K562 (cell line): Measurements from ENCODE around the gene PEX5L. TPM values are rescaled to one million over a fixed set of nuclear protein-coding genes. Genes with fewer than 3 reads are reported as not detected.

ENCODE experiments used
- ATAC-seq: fragments of 200-7000 bp; cut with Tn5 transposase; 3 replicates; pipeline ENCODE4 v1.9.1; 2020; ENCODE audit warnings: moderate library complexity
- BruUV-seq: library from RNA; stranded (reverse); fragments of 400-500 nt; replicated peaks from 2 replicates; lab custom pipeline; 2021; lab: Mats Ljungman, UMichigan
- CTCF ChIA-PET: fragments of 300-600 bp; formaldehyde crosslinking; extraction: SDS; loops from one replicate; lab custom pipeline; 2021; ENCODE audit warnings: low intra/inter-chr PET ratio; lab: Yijun Ruan, JAX
- POLR2A ChIA-PET: fragments of 300-600, 350-650 bp; sonication (Branson Sonifier 250); formaldehyde crosslinking; extraction: SDS; loops from one replicate; lab custom pipeline; 2021; ENCODE audit warnings: antibody characterized with exemption, inconsistent platforms; lab: Yijun Ruan, JAX
- DNase-seq, 4 experiments: peaks; one replicate each; pipeline versions ENCODE4 v3.0.0 to v3.0.0-alpha.2; 2011 to 2018; ENCODE audit warnings: low spot score in 3 of 4, mixed read lengths in 3 of 4; ENCODE audit errors: extremely low read depth in 1 of 4
- FAIRE-seq: peaks from 2 replicates; lab custom pipeline; 2011; peaks lifted over from hg19 to GRCh38; lab: Jason Lieb, UNC
- H2AFZ ChIP-seq: 2 replicates; pipeline ENCODE4 v1.6.0; 2011; ENCODE audit warnings: low read depth, low read length, control low read depth, inconsistent platforms
- H3K27ac ChIP-seq: fragments of 200-600 bp; 3 replicates; pipeline ENCODE4 v1.8.0; 2011; ENCODE audit warnings: low read depth, mild to moderate bottlenecking, control low read depth, inconsistent platforms, low read length, moderate library complexity, mixed read lengths; ENCODE audit errors: extremely low read depth
- H3K27me3 ChIP-seq, 2 experiments: fragments of 300-600 bp in 1 of 2; 2 replicates in 1 of 2; 3 replicates in 1 of 2; pipeline versions ENCODE4 v1.6.0 to v1.8.0; 2011; ENCODE audit warnings: inconsistent platforms in 2 of 2, low read length in 2 of 2, mild to moderate bottlenecking in 1 of 2, mixed read lengths in 1 of 2, moderate library complexity in 1 of 2; ENCODE audit not compliant: control insufficient read depth in 2 of 2, insufficient read depth in 2 of 2
- H3K36me3 ChIP-seq: fragments of 300-600 bp; 3 replicates; pipeline ENCODE4 v1.8.0; 2011; ENCODE audit warnings: mild to moderate bottlenecking, low read length, inconsistent platforms; ENCODE audit not compliant: control insufficient read depth, insufficient read depth
- H3K4me1 ChIP-seq, 2 experiments: fragments of 200-600 bp in 1 of 2; replicated peaks in 1 of 2; 2 replicates in 1 of 2; 3 replicates in 1 of 2; pipeline versions ENCODE4 v1.5.1 to v1.8.0; 2011; ENCODE audit warnings: inconsistent platforms in 2 of 2, low read length in 2 of 2, mild to moderate bottlenecking in 1 of 2, mixed read lengths in 1 of 2, moderate library complexity in 1 of 2; ENCODE audit not compliant: control insufficient read depth in 2 of 2, insufficient read depth in 2 of 2
- H3K4me2 ChIP-seq: 2 replicates; pipeline ENCODE4 v1.6.1; 2011; ENCODE audit warnings: low read length, control low read depth, inconsistent platforms, mixed read lengths; ENCODE audit not compliant: insufficient read depth
- H3K4me3 ChIP-seq: fragments of 200-600 bp; sonication (generic), shearing (Covaris generic); 2 replicates; pipeline ENCODE4 v1.5.1; 2016; ENCODE audit warnings: control low read depth, inconsistent platforms
- H3K79me2 ChIP-seq: fragments of 200-600 bp; 3 replicates; pipeline ENCODE4 v1.8.0; 2011; ENCODE audit warnings: low read length, inconsistent platforms; ENCODE audit not compliant: control insufficient read depth, insufficient read depth
- H3K9ac ChIP-seq, 2 experiments: 2 replicates each; pipeline versions ENCODE4 v1.6.0 to v1.6.1; 2011; ENCODE audit warnings: low read depth in 2 of 2, low read length in 2 of 2, control low read depth in 1 of 2, inconsistent platforms in 1 of 2, mild to moderate bottlenecking in 1 of 2, mixed read lengths in 1 of 2; ENCODE audit not compliant: insufficient read depth in 1 of 2
- H3K9me1 ChIP-seq: one replicate; pipeline ENCODE4 v1.6.0; 2011; ENCODE audit warnings: inconsistent platforms, mild to moderate bottlenecking, low read length, moderate library complexity; ENCODE audit not compliant: control insufficient read depth, insufficient read depth
- H3K9me3 ChIP-seq: replicated peaks from 2 replicates; pipeline ENCODE4 v1.5.1; 2011; ENCODE audit warnings: low read depth, low read length, inconsistent platforms; ENCODE audit not compliant: control insufficient read depth, insufficient read depth
- H4K20me1 ChIP-seq: replicated peaks from 2 replicates; pipeline ENCODE4 v1.6.1; 2011; ENCODE audit warnings: low read length, inconsistent platforms, mixed read lengths; ENCODE audit not compliant: control insufficient read depth, insufficient read depth
- ATF2 ChIP-seq: sonication (generic); formaldehyde crosslinking; IDR thresholded peaks from 2 replicates; pipeline ENCODE4 v1.8.1; 2022; ENCODE audit warnings: missing genetic modification reagents
- ATF6 ChIP-seq: sonication (generic); formaldehyde crosslinking; IDR thresholded peaks from 2 replicates; pipeline ENCODE4 v1.4.0; 2020; ENCODE audit warnings: mild to moderate bottlenecking, missing genetic modification reagents
- BRD9 ChIP-seq: fragments of 450-650 bp; IDR thresholded peaks from 2 replicates; pipeline ENCODE4 v1.6.1; 2018; ENCODE audit warnings: low read depth; ENCODE audit not compliant: partially characterized antibody
- CBFA2T2 ChIP-seq: fragments of 450-650 bp; conservative IDR thresholded peaks from 2 replicates; pipeline ENCODE4 v1.6.1; 2017; ENCODE audit warnings: mild to moderate bottlenecking
- CCNT2 ChIP-seq: IDR thresholded peaks from 2 replicates; pipeline ENCODE4 v1.6.1; 2011; ENCODE audit warnings: borderline replicate concordance, low read depth, mild to moderate bottlenecking, moderate library complexity, mixed read lengths, low read length; ENCODE audit not compliant: insufficient read length; ENCODE audit errors: extremely low read depth
- E2F3 ChIP-seq: fragments of 250-450 bp; sonication (Bioruptor Pico); IDR thresholded peaks from 2 replicates; pipeline ENCODE4 v1.4.0; 2020; ENCODE audit warnings: mild to moderate bottlenecking
- JUN ChIP-seq, 2 experiments: sonication (generic) in 1 of 2; formaldehyde crosslinking in 1 of 2; IDR thresholded peaks; 2 replicates each; pipeline versions ENCODE4 v1.6.1 to v1.8.0; 2012 to 2022; ENCODE audit warnings: borderline replicate concordance in 2 of 2, mild to moderate bottlenecking in 2 of 2, improper control_type of control experiment in 1 of 2, low read depth in 1 of 2, low read length in 1 of 2, missing genetic modification reagents in 1 of 2
- MXI1 ChIP-seq: IDR thresholded peaks from 2 replicates; pipeline ENCODE4 v1.6.1; 2011; ENCODE audit warnings: low read depth, mild to moderate bottlenecking, improper control_type of control experiment, low read length
- NCOA4 ChIP-seq: fragments of 450-650 bp; IDR thresholded peaks from 2 replicates; pipeline ENCODE4 v1.6.1; 2018; ENCODE audit warnings: mild to moderate bottlenecking; ENCODE audit not compliant: partially characterized antibody
- NELFE ChIP-seq: IDR thresholded peaks from 2 replicates; pipeline ENCODE4 v1.6.1; 2011; ENCODE audit warnings: mild to moderate bottlenecking; ENCODE audit not compliant: insufficient read depth, insufficient read length
- NFRKB ChIP-seq: fragments of 450-650 bp; IDR thresholded peaks from 2 replicates; pipeline ENCODE4 v1.6.1; 2016; ENCODE audit warnings: low read depth
- RCOR1 ChIP-seq, 2 experiments: IDR thresholded peaks; 2 replicates each; pipeline ENCODE4 v1.6.1; 2012; ENCODE audit warnings: low read depth in 2 of 2, low read length in 2 of 2, borderline replicate concordance in 1 of 2, improper control_type of control experiment in 1 of 2
- TOE1 ChIP-seq, 2 experiments: fragments of 450-650 bp in 1 of 2; sonication (generic) in 1 of 2; formaldehyde crosslinking in 1 of 2; IDR thresholded peaks; 2 replicates each; pipeline versions ENCODE4 v1.7.1 to v1.8.0; 2016 to 2022; ENCODE audit warnings: borderline replicate concordance in 2 of 2, mild to moderate bottlenecking in 2 of 2, antibody characterized with exemption in 1 of 2, inconsistent platforms in 1 of 2, low read depth in 1 of 2, missing genetic modification reagents in 1 of 2, moderate library complexity in 1 of 2
- UBTF ChIP-seq, 2 experiments: IDR thresholded peaks; 2 replicates each; pipeline ENCODE4 v1.6.1; 2012; ENCODE audit warnings: improper control_type of control experiment in 2 of 2, low read depth in 2 of 2, low read length in 2 of 2, borderline replicate concordance in 1 of 2
- ZBTB12 ChIP-seq: fragments of 250-450 bp; sonication (Bioruptor Pico); IDR thresholded peaks from 2 replicates; pipeline ENCODE4 v1.4.0; 2020
- WGBS: fragments of 100-300 bp; shearing (Covaris generic); methylation state at CpG from one replicate; pipeline ENCODE4 v1.1.6; 2016; ENCODE audit warnings: low coverage, mixed read lengths; ENCODE audit not compliant: insufficient coverage; ENCODE audit errors: missing lambda C conversion rate; 5-methylcytosine and 5-hydroxymethylcytosine counted together
- in situ Hi-C: fragments of 300-500 bp; cut with MboI; formaldehyde crosslinking; loops from 4 replicates; pipeline ENCODE4 v1.15.0; 2018; ENCODE audit warnings: inconsistent platforms, mixed read lengths
- intact Hi-C: fragments of 100-400 bp; cut with micrococcal nuclease; formaldehyde crosslinking; loops from 2 replicates; pipeline ENCODE4 v1.14.2; 2022
- polyA plus RNA-seq, 8 experiments: library from polyadenylated mRNA; depleted of rRNA in 4 of 8; stranded (reverse) in 5 of 8; unstranded in 3 of 8; fragments of >200 nt; fragmentation: Nextera tagmentation in 2 of 8; fragmentation: Illumina TruSeq in 1 of 8; extraction: Ambion mirVana in 2 of 8; extraction: Trizol in 1 of 8; gene quantifications; 2 replicates each; pipeline versions ENCODE4 v1.2.1 to v1.2.3, GENCODE V29; 2011 to 2014; ENCODE audit warnings: inconsistent platforms in 1 of 8, missing spikeins in 1 of 8
- total RNA-seq, 7 experiments: library from RNA; depleted of rRNA in 6 of 7; stranded (reverse); fragments of >200 nt in 6 of 7; fragmentation: Illumina TruSeq in 2 of 7; extraction: Trizol in 2 of 7; gene quantifications; 2 replicates each; pipeline versions ENCODE4 v1.2.1 to v1.2.3, GENCODE V29; 2011 to 2021; ENCODE audit warnings: low replicate concordance in 1 of 7

The PEX5L gene
- total and polyA plus RNA-seq, 9 of the 15 experiments (the other 6 are each of a cell fraction or from before 2014, with no cell fraction given): not detected

GRCh38 chr3:179868715-179869114 lies 168.0 kb downstream of the PEX5L start:
- BruUV-seq: no TSS peak
- ChIA-PET CTCF (no interaction called here), POLR2A (interaction anchor here (1.1 kb wide), 1 partner anchor 23 kb away, joined by 3 read pairs; no protein-coding TSS in a partner anchor)
- Histone ChIP-seq H3K9ac (no peak overlapping the region), H3K36me3 (no peaks in the 10 kb centered on the region), H3K4me1 (no peaks in the 10 kb centered on the region), H3K4me2 (no peak overlapping the region), H3K79me2 (no peaks in the 10 kb centered on the region), H3K9me1 (no peaks in the 10 kb centered on the region), H4K20me1 (no peaks in the 10 kb centered on the region), H3K27ac (no peak overlapping the region), H3K9me3 (no peaks in the 10 kb centered on the region), H2AFZ (no peak overlapping the region), H3K4me3 (no peak overlapping the region), H3K27me3 (no peaks in the 10 kb centered on the region)
- 3% methylated on average over 5 of the region's 5 CpGs for WGBS
- no peak for ATAC-seq
- no peak for FAIRE-seq
- intact Hi-C loops (no loop called here), in situ Hi-C loops (no loop called here)
- no peak for DNase-seq
- TF ChIP-seq CBFA2T2: no peak
- no peak for TF ChIP-seq ATF2 (CRISPR knock-in tag)
- no peak for TF ChIP-seq UBTF (IDR thresholded peaks at IDR 0.05; ENCODE audit: borderline replicate concordance in 1 of 2, low read depth in 2 of 2, low read length in 2 of 2)
- TF ChIP-seq NELFE: no peak
- no peak for TF ChIP-seq ZBTB12 (CRISPR knock-in tag)
- no peak for TF ChIP-seq ATF6 (CRISPR knock-in tag)
- TF ChIP-seq RCOR1 (IDR thresholded peaks at IDR 0.05; ENCODE audit: borderline replicate concordance in 1 of 2, low read depth in 2 of 2, low read length in 2 of 2): no peak
- TF ChIP-seq CCNT2: no peak
- TF ChIP-seq TOE1 (IDR thresholded peaks at IDR 0.05; ENCODE audit: borderline replicate concordance): no peak
- TF ChIP-seq TOE1 (CRISPR knock-in tag; IDR thresholded peaks at IDR 0.05; ENCODE audit: borderline replicate concordance, low read depth): no peak
- no peak for TF ChIP-seq NCOA4
- no peak for TF ChIP-seq MXI1
- TF ChIP-seq BRD9: no peak
- TF ChIP-seq E2F3: no peak
- no peak for TF ChIP-seq JUN (IDR thresholded peaks at IDR 0.05; ENCODE audit: borderline replicate concordance, low read depth, low read length)
- no peak for TF ChIP-seq JUN (CRISPR knock-in tag; IDR thresholded peaks at IDR 0.05; ENCODE audit: borderline replicate concordance)
- TF ChIP-seq NFRKB: no peak
